ENCODE data around the gene CIAO1. TPM values are rescaled to one million over a fixed set of nuclear protein-coding genes. Genes with fewer than 3 reads are reported as not detected.

Gene CIAO1
- total and polyA plus RNA-seq, 2 of the 13 experiments (the other 11 are each of a cell fraction or from before 2014, with no cell fraction given): 99.3 to 120 TPM

DNA sequence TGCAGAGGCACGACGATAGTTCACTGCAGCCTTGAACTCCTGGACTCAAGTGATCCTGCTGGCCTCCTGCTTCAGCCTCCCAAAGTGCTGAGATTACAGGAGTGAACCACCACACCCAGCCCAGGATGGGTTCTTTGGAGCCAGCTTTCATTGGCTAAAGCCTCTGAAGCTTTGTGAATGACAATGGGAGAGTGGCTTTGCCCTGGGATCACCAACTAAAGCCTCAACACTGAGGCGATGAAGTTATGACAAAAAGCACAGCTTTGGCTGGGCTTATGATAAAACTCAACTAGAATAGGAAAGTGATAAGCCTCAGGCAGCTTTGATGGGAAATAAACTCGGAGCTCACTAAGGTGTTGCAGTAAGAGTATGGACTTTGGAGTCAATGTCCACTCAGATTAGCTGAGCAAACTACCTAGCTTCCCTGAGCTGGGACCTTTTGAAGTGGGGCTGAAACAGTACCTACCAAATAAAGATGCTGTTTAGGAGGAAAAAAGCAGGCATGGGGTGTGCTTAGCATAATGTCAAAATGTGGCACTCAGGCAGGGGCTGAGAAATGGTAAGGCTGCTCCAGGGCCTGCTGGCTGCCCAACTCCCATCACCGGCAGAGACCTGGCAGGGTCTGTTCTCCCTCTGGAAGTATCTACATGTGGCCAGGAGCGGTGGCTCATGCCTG, 4.6 kb upstream of the CIAO1 start (continued):
- TF ChIP-seq, protein P1, sequence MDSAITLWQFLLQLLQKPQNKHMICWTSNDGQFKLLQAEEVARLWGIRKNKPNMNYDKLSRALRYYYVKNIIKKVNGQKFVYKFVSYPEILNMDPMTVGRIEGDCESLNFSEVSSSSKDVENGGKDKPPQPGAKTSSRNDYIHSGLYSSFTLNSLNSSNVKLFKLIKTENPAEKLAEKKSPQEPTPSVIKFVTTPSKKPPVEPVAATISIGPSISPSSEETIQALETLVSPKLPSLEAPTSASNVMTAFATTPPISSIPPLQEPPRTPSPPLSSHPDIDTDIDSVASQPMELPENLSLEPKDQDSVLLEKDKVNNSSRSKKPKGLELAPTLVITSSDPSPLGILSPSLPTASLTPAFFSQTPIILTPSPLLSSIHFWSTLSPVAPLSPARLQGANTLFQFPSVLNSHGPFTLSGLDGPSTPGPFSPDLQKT (CRISPR knock-in tag; IDR thresholded peaks at IDR 0.05; ENCODE audit: borderline replicate concordance): no peak
- TF ChIP-seq ZNF460 (CRISPR knock-in tag; IDR thresholded peaks at IDR 0.05; ENCODE audit: borderline replicate concordance): peak; percentile 82
- TF ChIP-seq, protein P2, sequence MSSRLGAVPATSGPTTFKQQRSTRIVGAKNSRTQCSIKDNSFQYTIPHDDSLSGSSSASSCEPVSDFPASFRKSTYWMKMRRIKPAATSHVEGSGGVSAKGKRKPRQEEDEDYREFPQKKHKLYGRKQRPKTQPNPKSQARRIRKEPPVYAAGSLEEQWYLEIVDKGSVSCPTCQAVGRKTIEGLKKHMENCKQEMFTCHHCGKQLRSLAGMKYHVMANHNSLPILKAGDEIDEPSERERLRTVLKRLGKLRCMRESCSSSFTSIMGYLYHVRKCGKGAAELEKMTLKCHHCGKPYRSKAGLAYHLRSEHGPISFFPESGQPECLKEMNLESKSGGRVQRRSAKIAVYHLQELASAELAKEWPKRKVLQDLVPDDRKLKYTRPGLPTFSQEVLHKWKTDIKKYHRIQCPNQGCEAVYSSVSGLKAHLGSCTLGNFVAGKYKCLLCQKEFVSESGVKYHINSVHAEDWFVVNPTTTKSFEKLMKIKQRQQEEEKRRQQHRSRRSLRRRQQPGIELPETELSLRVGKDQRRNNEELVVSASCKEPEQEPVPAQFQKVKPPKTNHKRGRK (CRISPR knock-in tag; IDR thresholded peaks at IDR 0.05): no peak
- TF ChIP-seq MIER3 (CRISPR knock-in tag; IDR thresholded peaks at IDR 0.05; ENCODE audit: borderline replicate concordance): no peak
- TF ChIP-seq, protein P3, sequence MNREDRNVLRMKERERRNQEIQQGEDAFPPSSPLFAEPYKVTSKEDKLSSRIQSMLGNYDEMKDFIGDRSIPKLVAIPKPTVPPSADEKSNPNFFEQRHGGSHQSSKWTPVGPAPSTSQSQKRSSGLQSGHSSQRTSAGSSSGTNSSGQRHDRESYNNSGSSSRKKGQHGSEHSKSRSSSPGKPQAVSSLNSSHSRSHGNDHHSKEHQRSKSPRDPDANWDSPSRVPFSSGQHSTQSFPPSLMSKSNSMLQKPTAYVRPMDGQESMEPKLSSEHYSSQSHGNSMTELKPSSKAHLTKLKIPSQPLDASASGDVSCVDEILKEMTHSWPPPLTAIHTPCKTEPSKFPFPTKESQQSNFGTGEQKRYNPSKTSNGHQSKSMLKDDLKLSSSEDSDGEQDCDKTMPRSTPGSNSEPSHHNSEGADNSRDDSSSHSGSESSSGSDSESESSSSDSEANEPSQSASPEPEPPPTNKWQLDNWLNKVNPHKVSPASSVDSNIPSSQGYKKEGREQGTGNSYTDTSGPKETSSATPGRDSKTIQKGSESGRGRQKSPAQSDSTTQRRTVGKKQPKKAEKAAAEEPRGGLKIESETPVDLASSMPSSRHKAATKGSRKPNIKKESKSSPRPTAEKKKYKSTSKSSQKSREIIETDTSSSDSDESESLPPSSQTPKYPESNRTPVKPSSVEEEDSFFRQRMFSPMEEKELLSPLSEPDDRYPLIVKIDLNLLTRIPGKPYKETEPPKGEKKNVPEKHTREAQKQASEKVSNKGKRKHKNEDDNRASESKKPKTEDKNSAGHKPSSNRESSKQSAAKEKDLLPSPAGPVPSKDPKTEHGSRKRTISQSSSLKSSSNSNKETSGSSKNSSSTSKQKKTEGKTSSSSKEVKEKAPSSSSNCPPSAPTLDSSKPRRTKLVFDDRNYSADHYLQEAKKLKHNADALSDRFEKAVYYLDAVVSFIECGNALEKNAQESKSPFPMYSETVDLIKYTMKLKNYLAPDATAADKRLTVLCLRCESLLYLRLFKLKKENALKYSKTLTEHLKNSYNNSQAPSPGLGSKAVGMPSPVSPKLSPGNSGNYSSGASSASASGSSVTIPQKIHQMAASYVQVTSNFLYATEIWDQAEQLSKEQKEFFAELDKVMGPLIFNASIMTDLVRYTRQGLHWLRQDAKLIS (CRISPR knock-in tag; IDR thresholded peaks at IDR 0.05): no peak
- TF ChIP-seq WIZ (CRISPR knock-in tag; IDR thresholded peaks at IDR 0.05): no peak
- TF ChIP-seq KDM1A (CRISPR knock-in tag; IDR thresholded peaks at IDR 0.05): no peak
- TF ChIP-seq ZNF615 (CRISPR knock-in tag; IDR thresholded peaks at IDR 0.05; ENCODE audit: borderline replicate concordance): no peak
- no peak for TF ChIP-seq ZNF839 (CRISPR knock-in tag; IDR thresholded peaks at IDR 0.05; ENCODE audit: borderline replicate concordance)
- TF ChIP-seq, protein P4, sequence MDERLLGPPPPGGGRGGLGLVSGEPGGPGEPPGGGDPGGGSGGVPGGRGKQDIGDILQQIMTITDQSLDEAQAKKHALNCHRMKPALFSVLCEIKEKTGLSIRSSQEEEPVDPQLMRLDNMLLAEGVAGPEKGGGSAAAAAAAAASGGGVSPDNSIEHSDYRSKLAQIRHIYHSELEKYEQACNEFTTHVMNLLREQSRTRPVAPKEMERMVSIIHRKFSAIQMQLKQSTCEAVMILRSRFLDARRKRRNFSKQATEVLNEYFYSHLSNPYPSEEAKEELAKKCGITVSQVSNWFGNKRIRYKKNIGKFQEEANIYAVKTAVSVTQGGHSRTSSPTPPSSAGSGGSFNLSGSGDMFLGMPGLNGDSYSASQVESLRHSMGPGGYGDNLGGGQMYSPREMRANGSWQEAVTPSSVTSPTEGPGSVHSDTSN (CRISPR knock-in tag; IDR thresholded peaks at IDR 0.05): no peak
- TF ChIP-seq ZNF776 (CRISPR knock-in tag; IDR thresholded peaks at IDR 0.05): no peak
- TF ChIP-seq ZNF121 (CRISPR knock-in tag; IDR thresholded peaks at IDR 0.05): peak; percentile 59; the same call in 1 of the 2 replicates
- no peak for TF ChIP-seq GPN1 (CRISPR knock-in tag; IDR thresholded peaks at IDR 0.05; ENCODE audit: borderline replicate concordance)
- no peak; the same call in 1 of the 2 replicates for TF ChIP-seq HMG20B (CRISPR knock-in tag; conservative IDR thresholded peaks at IDR 0.05)
- TF ChIP-seq MED1 (CRISPR knock-in tag; IDR thresholded peaks at IDR 0.05): peak; percentile 77
- no peak for TF ChIP-seq ZNF777 (CRISPR knock-in tag; IDR thresholded peaks at IDR 0.05)
- peak; percentile 53; the same call in 1 of the 2 replicates for TF ChIP-seq NFIC (IDR thresholded peaks at IDR 0.05; ENCODE audit: low read length)
- TF ChIP-seq ZNF747 (CRISPR knock-in tag; IDR thresholded peaks at IDR 0.05; ENCODE audit: borderline replicate concordance): no peak
- no peak for TF ChIP-seq ZNF382 (CRISPR knock-in tag; IDR thresholded peaks at IDR 0.05; ENCODE audit: borderline replicate concordance)

Data from HepG2 (cell line).